Naive B cell (primary cell): ENCODE results near the gene NPLOC4. TPM values are rescaled to one million over a fixed set of nuclear protein-coding genes. Genes with fewer than 3 reads are reported as not detected.
"Not testable (repeated sequence)": the region's sequence is repeated elsewhere in the genome, so short reads cannot be mapped to it uniquely, and the experiment has no call there.

Source experiments
- ATAC-seq, 2 donors: fragments of 150-1000 bp; cut with Tn5 transposase; 2 replicates each; pipeline ENCODE4 v1.10.0; 2021; ENCODE audit warnings: low read depth in 2 of 2, mild to moderate bottlenecking in 2 of 2, moderate library complexity in 2 of 2
- DNase-seq: peaks from one replicate; pipeline ENCODE4 v3.0.0; 2022
- H3K27ac Mint-ChIP-seq, 6 donors: one replicate each; pipeline ENCODE4 v1.8.0; 2020 to 2022; ENCODE audit warnings: mild to moderate bottlenecking in 6 of 6, mixed read lengths in 6 of 6, moderate library complexity in 5 of 6, inconsistent platforms in 2 of 6
- H3K27me3 Mint-ChIP-seq, 3 donors: one replicate each; pipeline ENCODE4 v1.8.0; 2021 to 2022; ENCODE audit warnings: mixed read lengths in 3 of 3, mild to moderate bottlenecking in 1 of 3
- H3K36me3 Mint-ChIP-seq, 2 donors: one replicate each; pipeline ENCODE4 v1.8.0; 2020 to 2022; ENCODE audit warnings: mixed read lengths in 2 of 2, inconsistent platforms in 1 of 2, mild to moderate bottlenecking in 1 of 2
- H3K4me1 Mint-ChIP-seq, 3 donors: one replicate each; pipeline ENCODE4 v1.8.0; 2020 to 2022; ENCODE audit warnings: mixed read lengths in 3 of 3, inconsistent platforms in 1 of 3, mild to moderate bottlenecking in 1 of 3, moderate library complexity in 1 of 3
- H3K4me3 Mint-ChIP-seq, 8 donors: one replicate each; pipeline ENCODE4 v1.8.0; 2020 to 2022; ENCODE audit warnings: mild to moderate bottlenecking in 8 of 8, mixed read lengths in 8 of 8, moderate library complexity in 8 of 8, inconsistent platforms in 2 of 8
- H3K9me3 Mint-ChIP-seq, 7 donors: one replicate each; pipeline ENCODE4 v1.8.0; 2020 to 2022; ENCODE audit warnings: mixed read lengths in 7 of 7, mild to moderate bottlenecking in 5 of 7, inconsistent platforms in 2 of 7, moderate library complexity in 1 of 7
- polyA plus RNA-seq, 6 donors: library from polyadenylated mRNA; unstranded; fragments of 300-500 nt; fragmentation: Illumina TruSeq; gene quantifications; one replicate each; pipeline ENCODE4 v1.2.3, GENCODE V29; 2021; ENCODE audit warnings: low read depth in 6 of 6

The NPLOC4 gene
- polyA plus RNA-seq, 6 donors from 2014 or later = 49.2 to 76.6 (median 57.7) TPM

DNA sequence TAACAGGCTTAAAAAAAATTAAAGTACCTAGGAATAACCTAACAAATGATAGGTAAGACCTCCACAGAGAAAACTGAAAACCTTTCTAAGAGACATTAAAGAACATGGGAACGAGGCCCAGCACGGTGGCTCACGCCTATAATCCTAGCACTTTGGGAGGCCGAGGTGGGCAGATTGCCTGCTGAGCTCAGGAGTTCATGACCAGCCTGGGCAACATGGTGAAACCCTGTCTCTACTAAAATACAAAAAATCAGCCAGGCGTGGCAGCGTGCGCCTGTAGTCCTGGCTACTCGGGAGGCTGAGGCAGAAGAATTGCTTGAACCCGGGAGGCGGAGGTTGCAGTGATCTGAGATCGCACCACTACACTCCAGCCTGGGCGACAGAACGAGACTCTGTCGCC is 52.1 kb downstream of the NPLOC4 start:
- H3K9me3 Mint-ChIP-seq, H3K4me3 Mint-ChIP-seq, ATAC-seq, DNase-seq, H3K27ac Mint-ChIP-seq, H3K27me3 Mint-ChIP-seq: not testable (repeated sequence)
- peaks cover 7 to 11% (median 9%) of the 10 kb centered on the region in 3 donors for H3K4me1 Mint-ChIP-seq
- peaks cover 3 to 15% of the 10 kb centered on the region in 2 donors for H3K36me3 Mint-ChIP-seq

GRCh38 chr17:81583589-81584342 is 53.1 kb downstream of the NPLOC4 start:
- Mint-ChIP-seq H3K27me3 (no peaks in the 10 kb centered on the region), H3K4me3 (no peak overlapping the region), H3K36me3 (peaks cover 3 to 21% of the 10 kb centered on the region in 2 donors), H3K4me1 (peaks cover 10 to 18% (median 14%) of the 10 kb centered on the region in 3 donors), H3K27ac (no peak overlapping the region), H3K9me3 (no peaks in the 10 kb centered on the region)
- DNase-seq = no peak
- ATAC-seq = no peak

- Mint-ChIP-seq H3K27ac (no peak overlapping the region), H3K4me3 (no peak overlapping the region), H3K9me3 (no peaks in the 10 kb centered on the region), H3K4me1 (peaks cover 18 to 28% (median 24%) of the 10 kb centered on the region in 3 donors), H3K36me3 (peaks cover 3 to 23% of the 10 kb centered on the region in 2 donors), H3K27me3 (no peaks in the 10 kb centered on the region)
- no peak for ATAC-seq
- no peak for DNase-seq
Observed at GRCh38 chr17:81582749-81583148, 54.2 kb downstream of the NPLOC4 start.

DNA sequence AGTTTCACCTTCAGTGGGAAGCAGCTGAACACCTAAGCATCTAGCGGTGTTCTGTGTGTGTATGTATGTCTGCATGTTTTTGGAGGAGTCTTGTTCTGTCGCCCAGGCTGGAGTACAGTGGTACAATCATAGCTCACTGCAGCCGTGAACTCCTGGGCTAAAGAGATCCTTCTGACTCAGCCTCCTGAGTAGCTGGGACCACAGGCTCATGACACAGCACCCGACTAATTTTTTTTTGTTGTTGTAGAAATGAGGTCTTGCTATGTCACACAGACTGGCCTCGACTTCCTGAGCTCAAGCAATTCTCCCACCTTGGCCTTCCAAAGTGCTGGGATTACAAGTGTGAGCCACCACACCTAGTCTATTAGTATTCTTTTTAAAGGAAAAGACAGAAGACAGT is 54.6 kb downstream of the NPLOC4 start:
- ATAC-seq = no peak

GRCh38 chr17:81581758-81582157 is 55.2 kb downstream of the NPLOC4 start:
- DNase-seq (no peak), ATAC-seq (no peak)
- no peaks in the 10 kb centered on the region for H3K9me3 Mint-ChIP-seq
- H3K27ac Mint-ChIP-seq = no peak overlapping the region
- H3K4me1 Mint-ChIP-seq = peaks cover 24 to 32% (median 30%) of the 10 kb centered on the region in 3 donors
- H3K27me3 Mint-ChIP-seq = no peaks in the 10 kb centered on the region
- no peak overlapping the region for H3K4me3 Mint-ChIP-seq
- peaks cover 3 to 31% of the 10 kb centered on the region in 2 donors for H3K36me3 Mint-ChIP-seq

More for the DNA sequence above, 54.6 kb downstream of the NPLOC4 start:
- Mint-ChIP-seq H3K9me3 (no peaks in the 10 kb centered on the region), H3K27me3 (no peaks in the 10 kb centered on the region), H3K4me3 (no peak overlapping the region), H3K36me3 (peaks cover 3 to 27% of the 10 kb centered on the region in 2 donors), H3K27ac (no peak overlapping the region), H3K4me1 (peaks cover 22 to 30% (median 28%) of the 10 kb centered on the region in 3 donors)
- DNase-seq = no peak

- peak overlapping the region in 1 of 6 donors; percentile 76 for H3K27ac Mint-ChIP-seq
Observed at GRCh38 chr17:81580481-81580880, 56.4 kb downstream of the NPLOC4 start.

GRCh38 chr17:81579821-81580321 is 57.0 kb downstream of the NPLOC4 start:
- ATAC-seq = no peak
- H3K27me3 Mint-ChIP-seq = no peaks in the 10 kb centered on the region
- peak overlapping the region in 3 of 6 donors; percentile 76 to 85 (median 82) for H3K27ac Mint-ChIP-seq
- H3K36me3 Mint-ChIP-seq = peaks cover 9 to 31% of the 10 kb centered on the region in 2 donors
- no peaks in the 10 kb centered on the region for H3K9me3 Mint-ChIP-seq
- H3K4me3 Mint-ChIP-seq = no peak overlapping the region
- no peak for DNase-seq
- peaks cover 24 to 32% (median 30%) of the 10 kb centered on the region in 3 donors for H3K4me1 Mint-ChIP-seq

More at GRCh38 chr17:81580481-81580880, 56.4 kb downstream of the NPLOC4 start:
- Mint-ChIP-seq H3K9me3 (no peaks in the 10 kb centered on the region), H3K4me1 (peaks cover 24 to 32% (median 30%) of the 10 kb centered on the region in 3 donors), H3K4me3 (no peak overlapping the region), H3K27me3 (no peaks in the 10 kb centered on the region), H3K36me3 (peaks cover 9 to 31% of the 10 kb centered on the region in 2 donors)
- no peak for DNase-seq
- no peak for ATAC-seq

GRCh38 chr17:81579298-81579697 is 57.6 kb downstream of the NPLOC4 start:
- Mint-ChIP-seq H3K27me3 (no peaks in the 10 kb centered on the region), H3K36me3 (peaks cover 7 to 33% of the 10 kb centered on the region in 2 donors), H3K4me3 (peak overlapping the region in 1 of 8 donors; percentile 7), H3K27ac (peak overlapping the region in 4 of 6 donors; percentile 76 to 95 (median 82)), H3K4me1 (peaks cover 24 to 32% (median 30%) of the 10 kb centered on the region in 3 donors), H3K9me3 (no peaks in the 10 kb centered on the region)
- ATAC-seq (no peak), DNase-seq (no peak)

DNA sequence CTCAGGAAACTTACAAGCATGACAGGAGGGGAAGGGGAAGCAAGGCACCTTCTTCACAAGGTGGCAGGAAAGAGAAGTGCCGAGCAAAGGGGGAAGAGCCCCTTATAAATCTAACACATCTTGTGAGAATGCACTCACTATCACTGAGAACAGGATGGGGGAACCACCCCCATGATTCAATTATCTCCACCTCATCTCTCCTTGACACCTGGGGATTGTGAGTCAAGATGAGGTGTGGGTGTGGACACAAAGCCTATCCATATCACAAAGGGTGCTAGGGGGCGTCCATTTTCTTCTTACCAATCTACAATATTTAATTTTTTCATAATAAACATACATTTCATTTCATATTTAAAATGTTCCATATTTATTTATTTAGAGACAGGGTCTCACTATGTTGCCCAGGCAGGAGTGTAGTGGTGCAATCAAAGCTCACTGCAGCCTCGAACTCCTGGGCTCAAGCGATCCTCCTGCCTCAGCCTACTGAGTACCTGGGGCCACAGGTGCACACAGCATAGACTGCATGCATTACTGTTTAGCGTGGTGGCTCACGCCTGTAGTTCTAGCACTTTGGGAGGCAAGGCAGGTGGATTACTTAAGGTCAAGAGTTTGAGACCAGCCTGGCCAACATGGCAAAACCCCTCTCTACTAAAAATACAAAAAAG is 58.2 kb downstream of the NPLOC4 start:
- no peaks in the 10 kb centered on the region for H3K9me3 Mint-ChIP-seq
- no peaks in the 10 kb centered on the region for H3K27me3 Mint-ChIP-seq
- H3K4me3 Mint-ChIP-seq = no peak overlapping the region
- peak overlapping the region in 5 of 6 donors; percentile 5 to 90 (median 70) for H3K27ac Mint-ChIP-seq
- DNase-seq (no peak), ATAC-seq (peak in 1 of 2 donors; percentile 30)
- peaks cover 24 to 35% (median 30%) of the 10 kb centered on the region in 3 donors for H3K4me1 Mint-ChIP-seq
- peaks cover 6 to 39% of the 10 kb centered on the region in 2 donors for H3K36me3 Mint-ChIP-seq

GRCh38 chr17:81578038-81578441 is 58.9 kb downstream of the NPLOC4 start:
- DNase-seq (no peak), ATAC-seq (no peak)
- Mint-ChIP-seq H3K27me3 (no peaks in the 10 kb centered on the region), H3K4me1 (peaks cover 24 to 35% (median 30%) of the 10 kb centered on the region in 3 donors), H3K9me3 (no peaks in the 10 kb centered on the region), H3K36me3 (peaks cover 6 to 40% of the 10 kb centered on the region in 2 donors), H3K4me3 (no peak overlapping the region), H3K27ac (peak overlapping the region in 4 of 6 donors; percentile 5 to 93 (median 44))

DNA sequence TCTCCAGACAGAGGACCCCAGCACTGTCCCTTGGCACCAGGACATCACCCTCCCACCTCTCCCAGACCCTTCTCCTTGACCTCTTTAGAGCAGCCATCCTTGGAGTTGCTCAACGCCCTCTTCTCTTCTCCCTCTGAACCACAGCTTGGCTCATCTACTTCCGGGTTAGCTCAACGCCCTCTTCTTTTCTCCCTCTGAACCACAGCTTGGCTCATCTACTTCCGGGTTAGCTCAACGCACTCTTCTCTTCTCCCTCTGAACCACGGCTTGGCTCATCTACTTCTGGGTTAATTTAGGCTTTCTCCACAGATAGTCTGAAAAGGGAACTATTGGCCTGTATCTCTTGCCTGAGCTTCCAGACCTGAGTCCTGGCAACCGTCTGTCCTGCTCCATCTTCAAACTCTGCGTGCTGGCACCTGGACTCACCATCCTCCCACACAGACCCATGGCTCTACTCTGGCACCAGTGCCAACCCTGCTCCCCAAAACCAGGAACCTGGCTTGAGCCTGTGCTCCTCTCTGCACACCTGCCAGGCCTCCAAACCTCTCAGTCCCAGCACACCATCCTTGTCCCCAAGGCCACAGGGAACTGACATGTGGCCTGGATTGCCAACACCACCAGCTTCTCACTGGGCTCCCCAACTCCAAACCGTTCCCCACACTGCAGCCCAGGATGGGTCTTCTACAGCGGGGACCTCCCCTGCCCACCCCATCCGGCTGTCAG is 59.5 kb downstream of the NPLOC4 start:
- no peaks in the 10 kb centered on the region for H3K27me3 Mint-ChIP-seq
- H3K4me1 Mint-ChIP-seq = peaks cover 24 to 35% (median 30%) of the 10 kb centered on the region in 3 donors
- ATAC-seq (no peak), DNase-seq (no peak)
- H3K4me3 Mint-ChIP-seq = no peak overlapping the region
- peaks cover 6 to 40% of the 10 kb centered on the region in 2 donors for H3K36me3 Mint-ChIP-seq
- peak overlapping the region in 3 of 6 donors; percentile 5 to 45 (median 9) for H3K27ac Mint-ChIP-seq
- no peaks in the 10 kb centered on the region for H3K9me3 Mint-ChIP-seq

DNA sequence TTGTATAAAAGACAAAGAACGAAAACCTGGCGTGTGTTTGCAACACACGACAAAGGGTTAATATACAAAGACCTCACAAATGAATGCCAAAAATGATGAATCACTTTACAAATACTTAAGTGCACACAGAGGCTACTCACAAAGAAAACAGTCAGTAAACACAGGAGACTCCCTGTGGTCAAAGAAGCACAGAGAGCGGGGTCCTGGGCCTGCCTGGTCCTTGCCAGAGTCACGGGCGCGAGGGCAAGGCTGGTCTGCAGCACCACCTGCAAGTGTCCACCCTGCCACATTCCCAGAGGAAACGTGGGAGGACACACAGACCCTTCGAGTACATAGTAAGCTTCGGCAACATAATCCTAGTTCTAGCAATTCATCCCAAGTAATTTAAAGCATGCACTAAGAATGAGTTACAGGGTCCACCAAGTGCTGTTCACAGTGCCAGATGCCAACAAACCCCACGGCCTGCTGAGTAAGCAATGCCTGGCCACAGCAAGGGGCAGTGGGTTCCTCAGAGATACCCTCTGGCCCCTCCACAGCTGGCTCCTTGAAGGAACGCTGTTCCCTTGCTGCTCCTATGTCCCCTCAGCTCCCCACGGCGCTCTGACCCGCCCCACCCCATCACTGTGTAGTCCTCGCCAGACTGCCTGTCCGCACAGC is 60.2 kb downstream of the NPLOC4 start:
- H3K4me3 Mint-ChIP-seq = no peak overlapping the region
- ATAC-seq (no peak), DNase-seq (no peak)
- H3K27me3 Mint-ChIP-seq = no peaks in the 10 kb centered on the region
- peaks cover 24 to 35% (median 30%) of the 10 kb centered on the region in 3 donors for H3K4me1 Mint-ChIP-seq
- H3K9me3 Mint-ChIP-seq = no peaks in the 10 kb centered on the region
- peak overlapping the region in 1 of 6 donors; percentile 9 for H3K27ac Mint-ChIP-seq
- peaks cover 6 to 40% of the 10 kb centered on the region in 2 donors for H3K36me3 Mint-ChIP-seq
